Ramos (cell line): Measurements from ENCODE around the gene UCK1.
"Not testable (repeated sequence)": the region's sequence is repeated elsewhere in the genome, so short reads cannot be mapped to it uniquely, and the experiment has no call there.

Experiments
- in situ Hi-C: fragments of 300-500 bp; cut with MboI; formaldehyde crosslinking; loops from one replicate; pipeline ENCODE4 v1.14.3; 2022; ENCODE audit warnings: low sequenced_read_pairs; ENCODE audit not compliant: unreplicated experiment

Gene UCK1

DNA sequence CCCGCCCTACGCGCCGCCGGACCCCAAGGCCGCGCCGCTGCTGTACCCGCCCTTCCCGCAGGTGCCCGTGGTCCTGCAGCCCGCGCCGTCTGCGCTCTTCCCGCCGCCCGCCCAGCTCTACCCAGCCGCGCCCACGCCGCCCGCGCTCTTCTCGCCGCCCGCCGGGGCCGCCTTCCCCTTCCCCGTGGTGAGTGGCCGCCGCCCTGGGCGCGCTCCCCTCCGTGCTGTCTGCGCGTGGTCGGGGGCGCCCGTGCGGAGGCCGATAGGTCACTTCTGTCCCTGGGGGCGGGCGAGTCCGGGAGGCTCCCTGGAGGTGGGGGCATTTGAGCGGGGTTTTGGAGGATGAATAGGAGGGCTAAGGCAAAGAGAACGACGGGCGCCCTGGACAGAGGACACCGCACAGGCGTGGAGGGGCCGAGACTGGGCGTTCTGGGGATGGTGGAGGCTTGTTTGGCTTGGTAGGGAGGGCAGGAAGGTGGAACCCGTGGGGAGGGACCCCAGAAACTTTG is 23.8 kb upstream of the UCK1 start:
- in situ Hi-C loops = no loop called here

DNA sequence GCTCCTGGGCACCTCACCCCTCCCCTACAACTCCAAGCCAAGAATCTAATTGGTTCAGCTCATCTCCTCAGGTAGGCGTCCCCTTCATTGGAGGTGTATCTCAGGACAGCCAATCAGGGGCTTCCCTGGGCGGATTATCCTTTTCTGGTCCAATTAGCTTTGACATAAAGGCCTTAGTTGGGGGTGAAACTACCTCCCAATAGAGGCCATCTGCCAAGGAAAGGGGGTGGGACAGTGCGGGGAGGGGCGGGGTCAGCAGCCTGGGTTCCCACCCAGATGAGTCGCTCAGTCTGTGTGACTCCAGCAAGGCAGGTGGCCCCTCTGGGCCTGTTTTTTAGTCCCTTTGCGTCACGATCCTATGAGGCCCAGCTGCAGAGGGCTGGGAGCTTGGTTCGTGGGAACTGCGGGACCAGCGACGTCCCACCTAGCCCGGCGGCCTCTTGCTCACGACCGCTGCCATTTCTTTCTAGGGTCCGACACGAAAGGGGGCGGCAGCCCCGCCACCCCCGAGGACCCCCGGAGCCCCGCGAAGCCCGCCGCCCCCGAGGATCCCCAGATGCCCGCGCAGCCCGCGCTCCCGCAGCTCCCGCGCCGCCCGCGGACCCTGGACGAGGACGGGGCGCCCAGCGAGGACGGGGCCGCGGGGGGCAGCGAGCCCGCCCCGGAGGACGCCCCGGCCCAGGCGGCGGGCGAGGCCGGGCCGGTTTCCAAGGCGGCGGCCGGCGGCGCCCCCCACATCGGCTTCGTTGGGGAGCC is 23.2 kb upstream of the UCK1 start:
- in situ Hi-C loops = no loop called here

DNA sequence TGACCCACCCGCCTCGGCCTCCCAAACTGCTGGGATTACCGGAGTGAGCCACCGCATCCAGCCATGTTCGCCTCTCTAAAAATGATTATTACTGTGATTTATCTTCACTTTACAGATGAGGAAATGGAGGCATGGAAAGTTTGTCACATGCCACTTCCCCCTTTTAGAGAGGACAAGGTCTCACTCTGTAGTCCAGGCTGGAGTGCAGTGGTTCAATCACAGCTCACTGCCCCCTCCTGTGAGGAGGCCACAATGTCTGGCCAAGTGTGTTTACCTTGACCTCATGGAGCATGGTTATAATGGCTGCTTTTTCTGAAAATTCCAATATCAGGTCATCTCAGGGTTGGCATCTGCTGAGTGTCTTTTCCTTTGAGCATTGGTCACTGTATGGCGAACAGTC is 21.0 kb upstream of the UCK1 start:
- in situ Hi-C loops = no loop called here

DNA sequence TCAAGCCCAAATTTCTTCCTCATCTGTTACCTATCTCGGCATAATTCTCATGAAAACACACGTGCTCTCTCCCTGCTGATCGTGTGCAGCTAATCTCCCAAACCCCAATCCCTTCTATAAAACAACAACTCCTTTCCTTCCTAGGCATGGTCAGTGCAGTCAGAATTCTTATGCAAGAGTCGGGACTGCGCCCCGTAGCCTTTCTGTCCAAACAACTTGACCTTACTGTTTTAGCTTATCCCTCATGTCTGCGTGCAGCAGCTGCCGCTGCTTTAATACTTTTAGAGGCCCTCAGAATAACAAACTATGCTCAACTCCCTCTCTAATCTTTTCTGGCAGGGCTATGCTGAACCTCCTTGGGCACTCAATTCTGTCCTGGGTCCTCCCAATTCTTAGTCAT is 19.4 kb upstream of the UCK1 start:
- in situ Hi-C loops = not testable (repeated sequence)

DNA sequence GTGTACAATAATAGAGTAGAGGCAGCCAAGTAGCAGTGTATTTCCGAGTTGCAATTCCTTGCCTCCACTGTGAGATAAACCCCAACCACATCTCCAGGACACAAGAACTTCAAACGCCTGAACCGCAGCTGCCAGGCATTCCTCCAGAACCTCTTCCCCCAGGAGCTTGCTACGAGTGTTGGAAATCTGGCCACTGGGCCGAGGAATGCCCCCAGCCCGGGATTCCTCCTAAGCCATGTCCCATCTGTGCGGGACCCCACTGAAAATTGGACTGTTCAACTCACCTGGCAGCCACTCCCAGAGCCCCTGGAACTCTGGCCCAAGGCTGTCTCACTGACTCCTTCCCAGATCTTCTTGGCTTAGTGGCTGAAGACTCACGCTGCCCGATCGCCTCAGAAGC is 18.1 kb upstream of the UCK1 start:
- in situ Hi-C loops = not testable (repeated sequence)

DNA sequence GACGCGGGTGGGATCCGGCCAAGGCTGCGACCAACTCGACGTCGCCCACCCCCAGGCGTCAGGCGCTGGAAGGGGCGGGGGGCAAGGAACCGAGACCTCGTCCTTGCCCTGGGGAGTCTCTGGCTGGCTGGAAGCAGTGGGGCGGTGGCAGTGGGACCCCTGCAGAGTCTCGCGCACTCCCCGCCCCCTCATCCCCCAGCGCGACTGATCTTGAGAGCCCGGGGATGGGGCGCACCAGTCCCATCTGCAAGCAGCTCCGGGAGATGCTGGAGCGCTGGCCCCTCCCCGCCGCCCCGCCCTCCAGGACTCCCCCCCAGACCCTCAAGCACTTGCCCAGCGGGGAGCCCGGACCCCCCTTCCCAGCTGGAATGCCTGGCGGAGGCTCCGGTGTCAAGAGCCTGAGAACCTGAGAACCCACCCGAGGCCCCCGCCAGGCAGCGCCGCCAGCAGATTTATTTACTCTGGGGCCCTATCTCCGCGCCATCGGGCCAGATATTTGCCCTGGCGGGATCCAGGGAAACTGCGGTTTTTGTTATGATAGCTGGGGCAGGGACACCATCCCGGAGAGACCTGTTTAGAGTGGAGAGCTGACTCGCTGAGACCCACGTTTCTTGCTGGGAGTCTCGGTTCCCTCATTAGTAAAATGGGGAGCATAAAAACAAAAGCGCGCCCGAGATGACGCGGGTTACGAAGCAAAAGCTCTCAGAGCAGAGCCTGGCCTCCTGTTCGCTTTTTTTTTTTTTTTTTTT is 15.4 kb upstream of the UCK1 start:
- in situ Hi-C loops = no loop called here

DNA sequence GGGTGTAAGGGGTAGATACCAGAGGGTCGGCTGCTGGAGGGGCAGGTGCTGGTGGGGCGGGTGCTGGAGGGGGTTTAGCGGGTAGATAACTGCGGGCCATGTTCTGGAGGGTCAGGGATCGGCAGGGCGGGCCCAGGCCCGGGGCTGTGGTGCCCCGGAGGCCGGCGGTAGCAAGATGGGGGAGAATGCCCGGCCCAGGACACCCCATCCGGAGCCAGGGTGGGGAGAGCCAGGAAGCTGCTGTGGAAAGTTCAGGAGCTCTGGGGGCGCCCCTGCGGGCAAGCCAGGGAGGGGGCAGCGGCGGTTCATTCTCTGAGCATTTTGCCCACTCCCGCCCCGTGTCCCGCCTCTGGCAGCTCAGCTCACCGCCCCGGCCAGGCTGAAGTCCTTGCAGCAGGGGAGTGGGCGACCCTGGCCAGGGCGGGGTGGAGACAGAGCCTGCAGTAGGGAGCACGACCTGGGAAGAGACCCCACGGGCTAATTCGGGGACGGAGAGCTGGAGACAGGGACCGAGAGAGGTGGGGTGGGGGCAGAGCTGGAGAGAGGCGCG is 14.8 kb upstream of the UCK1 start:
- in situ Hi-C loops = no loop called here

DNA sequence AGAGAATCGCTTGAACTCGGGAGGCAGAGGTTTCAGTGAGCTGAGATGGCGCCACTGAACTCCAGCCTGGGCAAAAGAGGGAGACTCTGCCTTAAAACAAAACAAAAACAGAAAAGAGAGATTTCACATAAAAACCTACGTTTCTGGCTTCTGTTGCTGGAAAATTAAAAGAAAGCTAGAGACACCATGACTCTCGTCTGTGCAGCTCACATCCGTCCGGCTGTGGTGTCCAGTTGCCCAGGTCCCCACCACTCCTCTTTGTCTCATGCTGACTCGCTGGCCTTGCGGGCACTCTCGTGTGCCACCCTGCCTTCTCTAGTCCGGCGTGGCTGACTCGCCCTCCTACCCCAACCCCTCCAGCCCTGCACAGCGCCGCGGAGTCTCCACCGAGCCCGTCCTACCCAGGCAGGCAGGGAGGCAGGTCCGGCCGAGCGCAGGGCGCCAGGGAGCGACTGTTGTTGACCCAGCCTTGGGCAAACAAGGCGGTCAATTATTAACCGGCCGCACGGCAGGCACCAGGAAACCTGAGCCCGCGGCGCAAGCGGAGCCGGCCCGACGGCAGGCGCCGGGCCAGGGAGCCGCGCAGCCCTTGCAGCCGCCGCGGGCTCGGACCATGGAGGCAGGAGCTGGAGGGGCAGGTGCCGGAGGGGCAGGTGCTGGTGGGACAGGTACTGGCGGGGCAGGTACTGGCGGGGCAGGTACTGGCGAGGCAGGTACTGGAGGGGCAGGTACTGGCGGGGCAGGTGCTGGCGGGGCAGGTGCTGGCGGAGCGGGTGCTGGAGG is 14.1 kb upstream of the UCK1 start, which contains the start of gene PRRT1B:
Gene PRRT1B (plus strand): TSS at position 521 of the 783 bp plus-strand sequence. CDS start 93 bp downstream, at position 614.
- in situ Hi-C loops = no loop called here

DNA sequence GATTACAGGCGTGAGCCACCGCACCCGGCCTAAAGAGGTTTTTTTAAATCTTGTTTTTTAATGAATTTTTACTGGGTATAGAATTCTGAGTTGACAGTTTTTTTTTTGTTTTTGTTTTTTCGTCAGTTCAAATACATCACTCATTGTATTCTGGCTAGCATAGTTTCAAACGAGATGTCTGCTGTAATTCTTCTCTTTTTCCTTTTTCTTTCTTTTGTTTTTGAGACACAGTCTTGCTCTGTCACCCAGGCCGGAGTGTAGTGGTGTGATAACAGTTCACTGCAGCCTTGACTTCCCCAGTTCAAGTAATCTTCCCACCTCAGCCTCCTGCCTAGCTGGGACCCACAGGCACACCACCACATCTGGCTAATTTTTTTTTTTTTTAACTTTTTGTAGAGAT is 12.1 kb upstream of the UCK1 start:
- in situ Hi-C loops = no loop called here

DNA sequence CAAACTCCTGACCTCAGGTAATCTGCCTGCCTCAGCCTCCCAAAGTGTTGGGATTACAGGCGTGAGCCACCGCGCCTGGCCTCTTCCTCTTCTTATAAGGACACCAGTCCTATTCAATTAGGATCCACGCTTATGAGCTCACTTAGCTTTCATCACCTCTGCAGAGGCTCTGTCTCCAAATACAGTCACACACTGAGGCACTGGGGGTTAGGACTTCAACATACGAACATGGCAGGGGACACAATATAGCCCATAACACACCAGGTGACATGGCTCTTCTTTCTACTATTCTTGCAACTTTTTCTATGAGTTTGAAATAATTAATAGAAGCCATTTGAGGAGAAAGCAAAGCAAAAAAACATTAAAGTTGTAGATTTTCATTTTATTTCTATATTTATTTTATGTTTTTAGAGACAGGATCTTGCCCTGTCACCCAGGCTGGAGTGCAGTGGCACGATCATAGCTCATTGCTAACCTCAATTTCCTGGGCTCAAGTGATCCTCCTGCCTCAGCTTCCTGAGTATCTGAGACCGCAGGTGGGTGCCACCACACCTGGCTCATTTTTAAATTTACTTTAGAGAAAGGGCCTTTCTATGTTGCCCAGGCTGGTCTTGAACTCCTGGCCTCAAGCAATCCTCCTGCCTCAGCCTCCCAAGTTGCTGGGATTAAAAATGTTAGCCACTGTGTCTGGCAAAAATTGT is 8.3 kb upstream of the UCK1 start:
- in situ Hi-C loops = no loop called here

DNA sequence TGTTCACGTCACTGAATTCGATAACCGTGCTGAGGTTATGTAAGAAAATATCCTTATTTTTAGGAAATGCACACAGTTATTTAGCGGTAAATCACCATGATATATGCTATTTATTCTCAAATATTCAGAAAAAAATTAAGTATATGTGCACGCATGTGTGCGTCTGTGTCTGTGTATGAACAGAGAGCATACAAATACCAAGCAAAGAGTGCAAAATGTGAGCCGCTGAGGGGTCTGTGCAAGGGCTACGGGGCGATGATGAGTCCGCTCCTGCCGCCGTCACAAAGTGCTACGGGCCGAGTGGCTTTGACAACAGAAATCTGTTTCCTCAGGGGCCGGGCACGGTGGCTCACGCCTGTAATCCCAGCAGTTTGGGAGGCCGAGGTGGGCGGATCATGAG is 6.9 kb upstream of the UCK1 start:
- in situ Hi-C loops = no loop called here

DNA sequence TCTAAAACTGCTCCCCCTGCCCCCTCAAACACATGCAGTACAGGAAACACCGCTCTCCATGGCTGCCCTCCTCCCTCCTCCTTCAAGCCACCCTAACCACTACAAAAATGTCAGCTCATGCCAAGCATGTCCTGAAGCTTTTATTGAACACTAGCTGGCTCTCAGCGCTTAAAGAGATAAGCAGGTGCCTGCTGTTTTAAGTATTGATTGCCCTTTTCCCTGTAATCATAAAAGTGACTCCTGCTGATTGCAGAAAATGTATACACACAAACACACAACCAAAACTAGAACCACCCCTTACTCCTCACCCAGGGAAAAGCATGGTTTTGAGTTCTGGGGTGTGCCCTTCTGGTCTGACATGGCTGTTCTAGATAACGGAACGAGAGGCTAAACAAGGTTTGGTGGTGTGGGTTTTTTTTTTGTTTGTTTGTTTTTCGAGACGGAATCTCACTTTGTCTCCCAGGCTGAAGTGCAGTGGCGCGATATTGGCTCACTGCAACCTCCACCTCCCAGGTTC is 3.7 kb upstream of the UCK1 start:
- in situ Hi-C loops = no loop called here

DNA sequence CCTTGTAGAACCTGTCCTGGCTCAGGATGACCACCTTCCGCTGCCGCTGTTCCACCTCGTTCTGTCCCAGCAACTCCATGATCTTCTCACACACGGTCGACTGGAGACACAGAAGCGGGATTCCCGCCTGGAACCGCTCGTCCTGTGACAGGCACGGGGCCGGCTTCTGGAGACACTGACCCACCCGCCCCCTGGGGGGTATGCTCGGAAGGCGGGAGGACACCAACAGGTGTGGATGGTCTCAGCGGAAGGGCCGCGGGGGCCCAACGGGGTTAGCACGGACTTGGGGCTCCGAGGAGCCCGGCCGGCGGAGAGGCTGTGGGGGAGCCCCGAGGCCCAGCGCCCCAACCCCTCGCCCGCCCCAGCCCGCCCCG is 530 bp downstream of the UCK1 start:
- in situ Hi-C loops = no loop called here

DNA sequence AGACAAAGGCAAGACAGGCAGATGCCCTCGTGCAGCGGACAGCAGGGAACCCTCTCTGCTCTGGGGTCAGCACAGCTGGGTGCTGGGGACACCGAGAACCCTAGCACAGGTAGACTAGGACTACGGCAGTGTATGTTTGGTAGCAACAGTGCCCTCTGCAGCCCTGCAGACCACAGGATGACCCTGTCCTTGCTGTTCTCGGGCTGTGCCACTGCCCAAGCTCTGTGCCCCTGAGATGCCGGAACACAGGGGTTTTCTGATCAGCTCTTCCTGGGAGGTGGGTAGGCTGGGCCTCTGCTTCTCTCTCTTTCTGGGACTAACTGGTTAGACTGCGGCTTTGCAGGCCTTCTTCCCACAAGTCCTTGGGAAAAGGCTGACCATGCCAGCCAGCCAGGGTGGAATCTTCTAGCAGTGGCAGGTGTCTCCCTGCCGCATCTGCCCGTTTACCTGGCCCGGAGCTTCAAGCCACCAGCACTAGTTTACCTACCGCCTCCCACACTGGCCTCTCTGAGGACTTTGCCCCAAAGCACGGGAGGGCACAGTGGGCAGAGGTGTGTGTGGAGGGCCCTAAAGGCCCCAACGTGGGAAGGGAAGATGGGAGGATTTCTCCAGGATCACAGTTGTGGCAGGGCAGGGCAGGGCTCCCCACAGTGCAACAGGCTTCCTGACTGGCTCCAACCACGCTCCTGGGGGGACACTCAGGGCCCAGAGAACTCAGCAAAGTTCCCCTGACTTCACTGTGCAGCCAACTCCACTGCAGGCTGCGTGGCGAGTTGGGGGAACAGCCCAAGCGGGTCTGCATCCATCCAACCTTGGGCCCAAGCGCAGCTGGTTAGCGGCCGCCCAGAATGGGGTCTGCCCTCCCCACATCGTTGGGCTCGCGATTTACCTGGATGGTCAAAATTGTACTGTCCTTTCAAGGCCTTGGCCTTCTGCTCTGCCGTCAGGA is 1.2 kb downstream of the UCK1 start:
- in situ Hi-C loops = no loop called here

DNA sequence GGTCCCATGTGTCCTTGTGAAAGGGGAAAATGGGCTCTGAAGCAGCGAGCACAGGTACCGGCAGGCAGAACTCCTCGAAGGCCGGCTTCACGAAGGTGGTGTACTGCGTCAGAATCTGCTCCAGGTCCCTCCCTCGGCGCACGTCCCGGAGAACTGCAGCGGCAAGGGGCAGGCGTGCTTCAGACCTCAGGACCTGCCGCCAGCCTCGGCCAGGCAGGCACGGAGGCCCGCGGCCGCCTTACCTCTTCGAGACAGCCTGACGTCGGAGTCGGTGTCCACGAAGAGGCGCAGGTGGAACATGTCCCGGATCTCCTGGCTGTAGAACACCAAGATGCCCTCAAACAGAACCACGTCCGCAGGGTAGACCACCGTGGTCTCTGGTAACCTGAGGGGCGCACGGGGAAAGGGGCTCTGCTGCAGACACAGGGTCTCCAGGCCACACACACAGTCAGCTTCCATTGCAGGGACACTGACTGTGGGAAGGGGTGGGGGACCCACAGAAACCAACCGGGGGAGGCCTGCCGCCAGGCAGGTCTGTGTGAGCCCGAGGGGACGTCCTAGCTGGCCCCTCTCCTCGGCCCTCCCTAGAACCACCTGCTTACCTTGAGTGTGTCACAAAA is 2.1 kb downstream of the UCK1 start:
- in situ Hi-C loops = no loop called here

DNA sequence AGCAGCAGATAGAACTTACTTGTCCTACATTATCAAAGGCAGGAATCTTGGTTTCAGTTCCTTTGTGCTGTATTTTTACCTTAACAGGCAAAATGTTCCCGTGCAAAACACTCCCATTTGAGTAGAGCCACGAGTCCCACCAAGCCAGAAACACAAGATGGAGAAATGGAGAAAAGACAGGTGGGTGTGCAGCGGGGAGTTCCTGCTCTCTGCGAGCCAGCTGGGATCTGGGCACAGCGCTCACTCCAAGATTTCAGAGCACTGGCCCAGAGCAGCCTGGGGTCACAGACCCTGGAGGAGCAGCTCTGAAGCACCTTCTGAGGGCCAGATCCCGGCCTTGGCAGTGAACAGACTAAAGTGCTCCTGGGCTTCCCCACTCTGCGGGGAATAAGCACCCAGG is 2.9 kb downstream of the UCK1 start:
- in situ Hi-C loops = no loop called here

DNA sequence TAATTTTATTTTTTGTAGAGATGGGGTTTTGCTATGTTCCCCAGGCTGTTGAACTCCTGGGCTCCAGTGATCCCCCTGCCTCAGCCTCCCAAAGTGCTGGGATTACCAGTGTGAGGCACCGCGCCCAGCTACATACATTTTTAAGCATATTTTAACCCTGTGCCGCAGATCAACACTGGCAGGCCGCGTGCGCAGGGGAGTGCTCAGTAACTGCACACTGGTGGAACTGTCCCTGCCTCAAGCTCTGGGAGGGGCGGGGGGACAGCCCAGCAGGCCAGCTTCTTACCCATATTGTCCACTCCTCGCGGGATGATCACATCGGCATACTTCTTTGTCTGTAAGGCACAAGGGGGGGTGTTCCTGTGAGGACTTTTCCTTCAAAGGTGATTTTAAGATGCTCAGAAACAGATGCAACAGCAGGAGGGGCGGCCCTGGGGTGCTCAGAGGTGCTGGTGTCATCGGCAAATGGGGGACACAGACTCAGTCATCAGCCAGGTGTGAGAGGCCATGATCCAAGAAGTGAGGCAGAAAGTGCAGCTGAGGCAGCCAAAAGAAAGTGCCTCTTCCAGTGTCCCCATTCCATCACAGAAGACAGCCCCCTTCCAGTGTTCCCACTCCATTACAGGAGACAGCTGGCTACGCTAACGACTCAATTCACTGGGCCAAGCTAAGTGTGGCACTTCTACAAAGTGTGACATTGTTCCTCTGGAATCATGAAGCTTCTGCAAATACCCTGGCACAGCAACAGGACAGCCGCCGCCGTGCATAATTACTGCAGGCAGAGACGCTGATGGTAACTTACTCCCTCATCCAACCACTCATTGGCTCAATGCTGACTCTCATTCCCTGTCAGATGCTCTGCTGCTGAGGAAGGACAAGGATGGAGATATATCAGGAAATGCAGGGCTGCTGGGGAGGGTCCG is 5.2 kb downstream of the UCK1 start:
- in situ Hi-C loops = no loop called here
